ENCODE results near the gene ALDH3A2. TPM values are rescaled to one million over a fixed set of nuclear protein-coding genes. Genes with fewer than 3 reads are reported as not detected.

The ALDH3A2 gene
- total RNA-seq, 1 experiment from 2014 or later: 44.4 TPM

DNA sequence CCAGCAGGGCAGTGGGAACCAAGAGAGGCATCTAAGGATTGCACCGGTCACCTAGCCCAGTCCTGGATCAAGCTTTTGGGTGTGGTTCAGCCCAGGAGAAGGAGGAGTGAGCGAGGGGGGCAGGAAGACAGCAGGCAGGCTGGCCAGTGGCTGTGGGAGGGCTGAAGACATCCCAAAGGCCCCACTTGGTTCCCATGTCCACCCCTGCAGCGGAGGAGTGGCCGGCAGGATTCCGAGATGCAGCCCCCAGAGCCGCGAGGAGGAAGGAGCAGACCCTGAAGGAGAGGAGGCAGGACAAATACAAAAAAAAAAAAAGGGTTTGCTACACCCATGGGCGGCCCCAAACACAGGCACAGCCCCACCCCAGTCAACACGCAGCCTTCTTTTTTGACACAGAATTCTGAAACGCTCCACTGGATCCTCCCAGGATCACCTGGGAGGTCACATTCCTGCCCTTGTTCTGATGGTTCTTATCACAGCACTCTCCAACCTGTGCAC lies 68.9 kb downstream of the ALDH3A2 start:
- H3K36me3 ChIP-seq (ENCODE audit: control insufficient read depth, insufficient read depth, low read length): no peaks in the 10 kb centered on the region
- TF ChIP-seq, protein P1, sequence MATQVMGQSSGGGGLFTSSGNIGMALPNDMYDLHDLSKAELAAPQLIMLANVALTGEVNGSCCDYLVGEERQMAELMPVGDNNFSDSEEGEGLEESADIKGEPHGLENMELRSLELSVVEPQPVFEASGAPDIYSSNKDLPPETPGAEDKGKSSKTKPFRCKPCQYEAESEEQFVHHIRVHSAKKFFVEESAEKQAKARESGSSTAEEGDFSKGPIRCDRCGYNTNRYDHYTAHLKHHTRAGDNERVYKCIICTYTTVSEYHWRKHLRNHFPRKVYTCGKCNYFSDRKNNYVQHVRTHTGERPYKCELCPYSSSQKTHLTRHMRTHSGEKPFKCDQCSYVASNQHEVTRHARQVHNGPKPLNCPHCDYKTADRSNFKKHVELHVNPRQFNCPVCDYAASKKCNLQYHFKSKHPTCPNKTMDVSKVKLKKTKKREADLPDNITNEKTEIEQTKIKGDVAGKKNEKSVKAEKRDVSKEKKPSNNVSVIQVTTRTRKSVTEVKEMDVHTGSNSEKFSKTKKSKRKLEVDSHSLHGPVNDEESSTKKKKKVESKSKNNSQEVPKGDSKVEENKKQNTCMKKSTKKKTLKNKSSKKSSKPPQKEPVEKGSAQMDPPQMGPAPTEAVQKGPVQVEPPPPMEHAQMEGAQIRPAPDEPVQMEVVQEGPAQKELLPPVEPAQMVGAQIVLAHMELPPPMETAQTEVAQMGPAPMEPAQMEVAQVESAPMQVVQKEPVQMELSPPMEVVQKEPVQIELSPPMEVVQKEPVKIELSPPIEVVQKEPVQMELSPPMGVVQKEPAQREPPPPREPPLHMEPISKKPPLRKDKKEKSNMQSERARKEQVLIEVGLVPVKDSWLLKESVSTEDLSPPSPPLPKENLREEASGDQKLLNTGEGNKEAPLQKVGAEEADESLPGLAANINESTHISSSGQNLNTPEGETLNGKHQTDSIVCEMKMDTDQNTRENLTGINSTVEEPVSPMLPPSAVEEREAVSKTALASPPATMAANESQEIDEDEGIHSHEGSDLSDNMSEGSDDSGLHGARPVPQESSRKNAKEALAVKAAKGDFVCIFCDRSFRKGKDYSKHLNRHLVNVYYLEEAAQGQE (IDR thresholded peaks at IDR 0.05; ENCODE audit: insufficient read depth in 1 of 2, low read depth in 2 of 2, low read length in 1 of 2): no peak
- no peak for TF ChIP-seq SIN3A (IDR thresholded peaks at IDR 0.05; ENCODE audit: borderline replicate concordance, insufficient read depth, low read depth, low read length)
- TF ChIP-seq, protein P2, sequence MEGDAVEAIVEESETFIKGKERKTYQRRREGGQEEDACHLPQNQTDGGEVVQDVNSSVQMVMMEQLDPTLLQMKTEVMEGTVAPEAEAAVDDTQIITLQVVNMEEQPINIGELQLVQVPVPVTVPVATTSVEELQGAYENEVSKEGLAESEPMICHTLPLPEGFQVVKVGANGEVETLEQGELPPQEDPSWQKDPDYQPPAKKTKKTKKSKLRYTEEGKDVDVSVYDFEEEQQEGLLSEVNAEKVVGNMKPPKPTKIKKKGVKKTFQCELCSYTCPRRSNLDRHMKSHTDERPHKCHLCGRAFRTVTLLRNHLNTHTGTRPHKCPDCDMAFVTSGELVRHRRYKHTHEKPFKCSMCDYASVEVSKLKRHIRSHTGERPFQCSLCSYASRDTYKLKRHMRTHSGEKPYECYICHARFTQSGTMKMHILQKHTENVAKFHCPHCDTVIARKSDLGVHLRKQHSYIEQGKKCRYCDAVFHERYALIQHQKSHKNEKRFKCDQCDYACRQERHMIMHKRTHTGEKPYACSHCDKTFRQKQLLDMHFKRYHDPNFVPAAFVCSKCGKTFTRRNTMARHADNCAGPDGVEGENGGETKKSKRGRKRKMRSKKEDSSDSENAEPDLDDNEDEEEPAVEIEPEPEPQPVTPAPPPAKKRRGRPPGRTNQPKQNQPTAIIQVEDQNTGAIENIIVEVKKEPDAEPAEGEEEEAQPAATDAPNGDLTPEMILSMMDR (IDR thresholded peaks at IDR 0.05): no peak
- TF ChIP-seq TCF7L2 (IDR thresholded peaks at IDR 0.05; ENCODE audit: low read depth, low read length): no peak
- no peak for TF ChIP-seq POLR2AphosphoS5 (IDR thresholded peaks at IDR 0.05; ENCODE audit: low read depth, low read length)
- no peak overlapping the region for H3K4me3 ChIP-seq (ENCODE audit: low read depth in 2 of 2, low read length in 2 of 2)
- intact Hi-C loops (cut with micrococcal nuclease; ENCODE audit: unreplicated experiment) (no loop called here), in situ Hi-C loops (cut with HindIII; ENCODE audit: low pct_unique_long_range_greater_than_20kb, low sequenced_read_pairs) (no loop called here)
- no TSS peak for BruUV-seq (replicated peaks)
- DNase-seq (ENCODE audit: low read depth, low spot score) (no peak), ATAC-seq (no peak)
- ChIA-PET POLR2A (no interaction called here), CTCF (no interaction called here)
- H3K9me3 ChIP-seq (ENCODE audit: control insufficient read depth, insufficient read depth, low read depth, low read length): no peaks in the 10 kb centered on the region
- H3K27me3 ChIP-seq (ENCODE audit: control insufficient read depth, insufficient read depth, low read length): no peaks in the 10 kb centered on the region
- no peak overlapping the region for H3K27ac ChIP-seq (ENCODE audit: low read length)
- H3K4me1 ChIP-seq (ENCODE audit: control insufficient read depth, insufficient read depth, low read length): peaks cover 3% of the 10 kb centered on the region

DNA sequence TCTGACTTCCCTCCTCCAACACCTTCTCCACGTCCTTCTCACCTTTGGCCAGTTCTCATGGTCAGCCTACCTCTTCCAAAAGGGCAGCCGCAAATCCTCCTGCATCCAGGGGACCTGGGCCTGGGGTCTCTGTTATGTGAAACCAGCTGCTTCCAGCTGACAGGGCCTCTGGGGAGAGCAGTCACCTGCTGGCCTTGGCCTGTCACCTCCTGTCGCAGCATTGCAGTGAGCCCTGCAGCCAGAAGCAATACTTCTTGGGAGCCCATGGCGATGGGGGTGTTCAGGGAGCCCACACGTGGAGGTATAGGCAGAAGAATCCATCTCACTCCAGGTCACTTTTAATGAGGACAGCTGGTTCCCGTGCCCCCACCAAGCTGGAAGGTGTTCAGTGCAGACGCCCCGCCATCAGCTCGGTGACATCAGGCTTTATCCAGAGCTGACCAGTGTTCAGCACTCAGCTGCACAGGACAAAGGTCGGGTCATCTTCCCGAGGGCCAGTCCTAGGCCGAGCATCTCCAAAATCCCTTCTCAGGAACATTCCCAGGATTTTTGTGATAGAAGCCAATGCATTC lies 69.6 kb downstream of the ALDH3A2 start:
- POLR2A ChIA-PET: no interaction called here
- no TSS peak for BruUV-seq (replicated peaks)
- DNase-seq (ENCODE audit: low read depth, low spot score): no peak

More for the DNA sequence above, 69.6 kb downstream of the ALDH3A2 start:
- Histone ChIP-seq H3K27me3 (ENCODE audit: control insufficient read depth, insufficient read depth, low read length) (no peaks in the 10 kb centered on the region), H3K4me3 (ENCODE audit: low read depth in 2 of 2, low read length in 2 of 2) (no peak overlapping the region), H3K4me1 (ENCODE audit: control insufficient read depth, insufficient read depth, low read length) (peaks cover 3% of the 10 kb centered on the region), H3K27ac (ENCODE audit: low read length) (no peak overlapping the region), H3K36me3 (ENCODE audit: control insufficient read depth, insufficient read depth, low read length) (no peaks in the 10 kb centered on the region), H3K9me3 (ENCODE audit: control insufficient read depth, insufficient read depth, low read depth, low read length) (no peaks in the 10 kb centered on the region)
- CTCF ChIA-PET: interaction anchor here (1.0 kb wide), 1 partner anchor 15 kb away, joined by 3 read pairs; no protein-coding TSS in a partner anchor
- intact Hi-C loops (cut with micrococcal nuclease; ENCODE audit: unreplicated experiment) (no loop called here), in situ Hi-C loops (cut with HindIII; ENCODE audit: low pct_unique_long_range_greater_than_20kb, low sequenced_read_pairs) (no loop called here)
- ATAC-seq: no peak
- TF ChIP-seq, protein P1 (IDR thresholded peaks at IDR 0.05; ENCODE audit: insufficient read depth in 1 of 2, low read depth in 2 of 2, low read length in 1 of 2): no peak
- TF ChIP-seq POLR2AphosphoS5 (IDR thresholded peaks at IDR 0.05; ENCODE audit: low read depth, low read length) (no peak), SIN3A (IDR thresholded peaks at IDR 0.05; ENCODE audit: borderline replicate concordance, insufficient read depth, low read depth, low read length) (no peak), TCF7L2 (IDR thresholded peaks at IDR 0.05; ENCODE audit: low read depth, low read length) (no peak)
- TF ChIP-seq, protein P2 (IDR thresholded peaks at IDR 0.05): no peak
